ENCODE measurements around the gene APOB. TPM values are rescaled to one million over a fixed set of nuclear protein-coding genes. Genes with fewer than 3 reads are reported as not detected.

The APOB gene
- total and polyA plus RNA-seq, 2 of the 13 experiments (the other 11 are each of a cell fraction or from before 2014, with no cell fraction given), result 1,569 to 2,515 TPM

GRCh38 chr2:21008790-21009661 lies 34.8 kb downstream of the APOB start (continued):
- TF ChIP-seq REST (IDR thresholded peaks at IDR 0.05; ENCODE audit: borderline replicate concordance in 1 of 2, low read depth in 1 of 2, low read length in 2 of 2) (0 out of 4 replicates have a peak, but pooled peaks of 1 of the 2 experiments have one; percentile 51), ZNF335 (CRISPR knock-in tag; IDR thresholded peaks at IDR 0.05) (no peak), ZSCAN22 (CRISPR knock-in tag; IDR thresholded peaks at IDR 0.05) (no peak), RORA (CRISPR knock-in tag; IDR thresholded peaks at IDR 0.05) (no peak), AGO2 (optimal IDR thresholded peaks at IDR 0.05; ENCODE audit: low read depth, low read length) (peak; percentile 96), ZNF782 (CRISPR knock-in tag; IDR thresholded peaks at IDR 0.05; ENCODE audit: borderline replicate concordance) (no peak), ATF2 (CRISPR knock-in tag; IDR thresholded peaks at IDR 0.05) (no peak), ZSCAN9 (CRISPR knock-in tag; IDR thresholded peaks at IDR 0.05; ENCODE audit: borderline replicate concordance) (no peak), NCOA5 (CRISPR knock-in tag; IDR thresholded peaks at IDR 0.05) (peak; percentile 96), ZMYM4 (CRISPR knock-in tag; IDR thresholded peaks at IDR 0.05) (no peak), ZNF558 (CRISPR knock-in tag; IDR thresholded peaks at IDR 0.05; ENCODE audit: borderline replicate concordance) (no peak), CC2D1A (CRISPR knock-in tag; IDR thresholded peaks at IDR 0.05) (no peak), ZFP90 (CRISPR knock-in tag; IDR thresholded peaks at IDR 0.05; ENCODE audit: borderline replicate concordance) (0 out of 2 replicates have a peak, but pooled peaks have one; percentile 1), ZNF770 (CRISPR knock-in tag; IDR thresholded peaks at IDR 0.05) (no peak), HINFP (CRISPR knock-in tag; IDR thresholded peaks at IDR 0.05; ENCODE audit: low read depth) (no peak), MNT (IDR thresholded peaks at IDR 0.05) (no peak), JUND (CRISPR knock-in tag; IDR thresholded peaks at IDR 0.05) (no peak), PRMT3 (CRISPR knock-in tag; IDR thresholded peaks at IDR 0.05; ENCODE audit: borderline replicate concordance, low read depth) (peak; percentile 77)

Data from HepG2 (cell line).